Endothelial cell of umbilical vein (primary cell): ENCODE results near the gene PRKACB. TPM values are rescaled to one million over a fixed set of nuclear protein-coding genes. Genes with fewer than 3 reads are reported as not detected.

Source experiments
- BruUV-seq: library from RNA; stranded (reverse); fragments of 400-500 nt; replicated peaks from 2 replicates; lab custom pipeline; 2021; lab: Mats Ljungman, UMichigan
- CTCF ChIA-PET: fragments of 300-600, 350-600 bp; sonication (Branson Sonifier 250); formaldehyde crosslinking; loops from one replicate; lab custom pipeline; 2021; ENCODE audit warnings: antibody characterized with exemption, inconsistent platforms; lab: Charles Lee
- POLR2A ChIA-PET: fragments of 300-600, 350-600 bp; sonication (Branson Sonifier 250); formaldehyde crosslinking; loops from one replicate; lab custom pipeline; 2021; ENCODE audit warnings: antibody characterized with exemption, inconsistent platforms; lab: Charles Lee
- DNase-seq: peaks from one replicate; pipeline ENCODE4 v3.0.0-alpha.2; 2011; ENCODE audit warnings: low read depth, low spot score
- FAIRE-seq: peaks from 2 replicates; lab custom pipeline; 2011; peaks lifted over from hg19 to GRCh38; lab: Jason Lieb, UNC
- H2AFZ ChIP-seq: 2 replicates; pipeline ENCODE4 v1.6.0; 2012; ENCODE audit warnings: low read depth, low read length, control low read depth, inconsistent platforms
- H3K27ac ChIP-seq: 2 replicates; pipeline ENCODE4 v1.5.1; 2011; ENCODE audit warnings: low read depth, mild to moderate bottlenecking, control low read depth, low read length, moderate library complexity; ENCODE audit not compliant: insufficient read depth
- H3K27me3 ChIP-seq, 2 experiments: 2 replicates each; pipeline versions ENCODE4 v1.6.0 to v1.6.1; 2011; ENCODE audit warnings: low read length in 2 of 2, mixed read lengths in 1 of 2; ENCODE audit not compliant: control insufficient read depth in 2 of 2, insufficient read depth in 2 of 2
- H3K36me3 ChIP-seq, 2 experiments: 2 replicates in 1 of 2; 3 replicates in 1 of 2; pipeline ENCODE4 v1.5.1; 2011; ENCODE audit warnings: low read length in 2 of 2, mild to moderate bottlenecking in 1 of 2, moderate library complexity in 1 of 2; ENCODE audit not compliant: control insufficient read depth in 2 of 2, insufficient read depth in 2 of 2; ENCODE audit errors: extremely low read depth in 1 of 2
- H3K4me1 ChIP-seq: 3 replicates; pipeline ENCODE4 v1.5.1; 2011; ENCODE audit warnings: mild to moderate bottlenecking, low read length; ENCODE audit not compliant: control insufficient read depth, insufficient read depth; ENCODE audit errors: extremely low read depth
- H3K4me2 ChIP-seq: 2 replicates; pipeline ENCODE4 v1.6.1; 2011; ENCODE audit warnings: low read length, control low read depth, mixed read lengths; ENCODE audit not compliant: insufficient read depth
- H3K4me3 ChIP-seq, 3 experiments: fragments of 200-600 bp in 1 of 3; sonication (generic), shearing (Covaris generic) in 1 of 3; replicated peaks in 1 of 3; 2 replicates each; pipeline ENCODE4 v1.5.1; 2011 to 2016; ENCODE audit warnings: control low read depth in 3 of 3, low read length in 3 of 3, mild to moderate bottlenecking in 2 of 3, inconsistent platforms in 1 of 3, low read depth in 1 of 3, moderate library complexity in 1 of 3; ENCODE audit not compliant: insufficient read depth in 1 of 3
- H3K79me2 ChIP-seq: 2 replicates; pipeline ENCODE4 v1.6.0; 2012; ENCODE audit warnings: low read length, inconsistent platforms; ENCODE audit not compliant: control insufficient read depth, insufficient read depth
- H3K9ac ChIP-seq: replicated peaks from 2 replicates; pipeline ENCODE3; 2011; ENCODE audit warnings: low read length, control low read depth; ENCODE audit not compliant: insufficient read depth; ENCODE audit errors: extremely low read depth
- H3K9me1 ChIP-seq: replicated peaks from 3 replicates; pipeline ENCODE4 v1.6.0; 2011; ENCODE audit warnings: mild to moderate bottlenecking, low read length; ENCODE audit not compliant: control insufficient read depth, insufficient read depth; ENCODE audit errors: extremely low read depth
- H3K9me3 ChIP-seq: replicated peaks from 2 replicates; pipeline ENCODE4 v1.5.1; 2012; ENCODE audit warnings: low read length, inconsistent platforms; ENCODE audit not compliant: control insufficient read depth, insufficient read depth
- H4K20me1 ChIP-seq: replicated peaks from 2 replicates; pipeline ENCODE3; 2011; ENCODE audit warnings: mild to moderate bottlenecking, low read length; ENCODE audit not compliant: control insufficient read depth, insufficient read depth; ENCODE audit errors: extremely low read depth
- EZH2 ChIP-seq: IDR thresholded peaks from 2 replicates; pipeline ENCODE4 v1.6.1; 2012; ENCODE audit warnings: borderline replicate concordance, low read depth, mild to moderate bottlenecking, moderate library complexity, low read length, inconsistent platforms; ENCODE audit not compliant: severe bottlenecking
- FOS ChIP-seq: IDR thresholded peaks from 2 replicates; pipeline ENCODE4 v1.6.1; 2011; ENCODE audit warnings: mild to moderate bottlenecking, low read length, moderate library complexity, borderline replicate concordance; ENCODE audit not compliant: insufficient read depth
- GATA2 ChIP-seq: IDR thresholded peaks from 2 replicates; pipeline ENCODE4 v1.7.0; 2011; ENCODE audit warnings: low read depth, mild to moderate bottlenecking, moderate library complexity, mixed read lengths, low read length; ENCODE audit not compliant: insufficient read length, insufficient read depth
- JUN ChIP-seq: IDR thresholded peaks from 2 replicates; pipeline ENCODE4 v1.6.1; 2011; ENCODE audit warnings: borderline replicate concordance, low read depth; ENCODE audit not compliant: insufficient read length, insufficient read depth
- MYC ChIP-seq: IDR thresholded peaks from one replicate; pipeline ENCODE4 v1.6.1; 2011; ENCODE audit warnings: mild to moderate bottlenecking, low read depth, low read length
- POLR2A ChIP-seq: IDR thresholded peaks from 2 replicates; pipeline ENCODE4 v1.6.1; 2012; ENCODE audit warnings: low read depth, mild to moderate bottlenecking, control low read depth, low read length
- POLR2AphosphoS5 ChIP-seq: IDR thresholded peaks from 2 replicates; pipeline ENCODE4 v1.6.1; 2012; ENCODE audit warnings: low read depth, mild to moderate bottlenecking, control low read depth, low read length, moderate library complexity; ENCODE audit not compliant: insufficient read depth
- dilution Hi-C: fragments of 300-500 bp; cut with MboI; formaldehyde crosslinking; loops from one replicate; pipeline ENCODE4 v1.15.0; 2019; ENCODE audit warnings: low sequenced_read_pairs; ENCODE audit not compliant: extremely low pct_ligation_motif_present
- intact Hi-C: fragments of 100-400 bp; cut with micrococcal nuclease; formaldehyde crosslinking; loops from one replicate; pipeline ENCODE4 v1.10.0; 2022
- polyA plus RNA-seq, 4 experiments: library from polyadenylated mRNA; depleted of rRNA in 3 of 4; stranded (reverse) in 3 of 4; unstranded in 1 of 4; fragments of >200 nt; gene quantifications; 2 replicates each; pipeline versions ENCODE4 v1.2.1 to v1.2.3, GENCODE V29; 2011 to 2012; ENCODE audit warnings: missing spikeins in 1 of 4
- total RNA-seq: library from RNA; stranded (reverse); gene quantifications from 2 replicates; pipeline ENCODE4 v1.2.3, GENCODE V29; 2021
- TF ChIP-seq, protein P1 (sequence below), 2 donors: IDR thresholded peaks; 1 replicate in 1 of 2; 2 replicates in 1 of 2; pipeline ENCODE4 v1.5.1; 2011; ENCODE audit warnings: low read length in 2 of 2, mild to moderate bottlenecking in 2 of 2, moderate library complexity in 2 of 2, control low read depth in 1 of 2, inconsistent platforms in 1 of 2, low read depth in 1 of 2; ENCODE audit not compliant: insufficient read depth in 1 of 2; ENCODE audit errors: extremely low read depth in 1 of 2
- TF ChIP-seq, protein P2 (sequence below): IDR thresholded peaks from 2 replicates; pipeline ENCODE4 v1.6.1; 2011; ENCODE audit not compliant: insufficient read depth, insufficient read length

The PRKACB gene
- total and polyA plus RNA-seq, 2 donors (not counting 3 experiments of a cell fraction or from before 2014, with no cell fraction given) = 19.1 to 77.5 TPM

DNA sequence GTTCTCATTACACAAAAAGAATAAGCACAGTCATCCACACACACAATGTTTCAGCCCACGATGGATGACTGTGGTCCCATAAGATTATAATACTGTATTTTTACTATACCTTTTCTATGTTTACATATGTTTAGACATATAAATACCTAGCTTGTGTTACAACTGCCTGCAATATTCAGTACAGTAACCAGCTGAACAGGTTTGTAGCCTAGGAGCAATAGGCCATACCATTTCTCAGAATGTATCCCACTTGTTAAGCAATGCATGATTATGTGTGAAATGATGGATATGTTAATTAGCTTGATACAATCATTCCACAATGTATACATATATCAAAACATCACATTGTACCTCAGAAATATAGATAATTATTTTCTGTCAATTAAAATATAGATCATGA lies 124.3 kb downstream of the PRKACB start:
- POLR2A ChIA-PET = no interaction called here
- no peak for FAIRE-seq
- no peaks in the 10 kb centered on the region for H3K9me1 ChIP-seq
- CTCF ChIA-PET = interaction anchor here (0.9 to 1.1 kb wide), 2 partner anchors 16 to 30 kb away, joined by 3 read pairs; no protein-coding TSS in a partner anchor
- dilution Hi-C loops (no loop called here), intact Hi-C loops (no loop called here)
- no peaks in the 10 kb centered on the region for H3K27me3 ChIP-seq
- peaks cover 5% of the 10 kb centered on the region for H3K4me1 ChIP-seq
- H2AFZ ChIP-seq = no peak overlapping the region
- H4K20me1 ChIP-seq = no peaks in the 10 kb centered on the region
- H3K36me3 ChIP-seq = no peaks in the 10 kb centered on the region
- no peak overlapping the region for H3K4me3 ChIP-seq
- no peaks in the 10 kb centered on the region for H3K9me3 ChIP-seq
- TF ChIP-seq POLR2A (no peak), POLR2AphosphoS5 (no peak), GATA2 (no peak), JUN (no peak), MYC (no peak), EZH2 (no peak), FOS (no peak)
- TF ChIP-seq, protein P1, sequence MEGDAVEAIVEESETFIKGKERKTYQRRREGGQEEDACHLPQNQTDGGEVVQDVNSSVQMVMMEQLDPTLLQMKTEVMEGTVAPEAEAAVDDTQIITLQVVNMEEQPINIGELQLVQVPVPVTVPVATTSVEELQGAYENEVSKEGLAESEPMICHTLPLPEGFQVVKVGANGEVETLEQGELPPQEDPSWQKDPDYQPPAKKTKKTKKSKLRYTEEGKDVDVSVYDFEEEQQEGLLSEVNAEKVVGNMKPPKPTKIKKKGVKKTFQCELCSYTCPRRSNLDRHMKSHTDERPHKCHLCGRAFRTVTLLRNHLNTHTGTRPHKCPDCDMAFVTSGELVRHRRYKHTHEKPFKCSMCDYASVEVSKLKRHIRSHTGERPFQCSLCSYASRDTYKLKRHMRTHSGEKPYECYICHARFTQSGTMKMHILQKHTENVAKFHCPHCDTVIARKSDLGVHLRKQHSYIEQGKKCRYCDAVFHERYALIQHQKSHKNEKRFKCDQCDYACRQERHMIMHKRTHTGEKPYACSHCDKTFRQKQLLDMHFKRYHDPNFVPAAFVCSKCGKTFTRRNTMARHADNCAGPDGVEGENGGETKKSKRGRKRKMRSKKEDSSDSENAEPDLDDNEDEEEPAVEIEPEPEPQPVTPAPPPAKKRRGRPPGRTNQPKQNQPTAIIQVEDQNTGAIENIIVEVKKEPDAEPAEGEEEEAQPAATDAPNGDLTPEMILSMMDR (IDR thresholded peaks at IDR 0.05; ENCODE audit: extremely low read depth in 1 of 2, insufficient read depth in 1 of 2, low read depth in 1 of 2, low read length in 2 of 2) = no peak
- TF ChIP-seq, protein P2, sequence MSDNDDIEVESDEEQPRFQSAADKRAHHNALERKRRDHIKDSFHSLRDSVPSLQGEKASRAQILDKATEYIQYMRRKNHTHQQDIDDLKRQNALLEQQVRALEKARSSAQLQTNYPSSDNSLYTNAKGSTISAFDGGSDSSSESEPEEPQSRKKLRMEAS = no peak
- no peak overlapping the region for H3K27ac ChIP-seq
- DNase-seq = no peak
- BruUV-seq = no TSS peak
- no peaks in the 10 kb centered on the region for H3K79me2 ChIP-seq
- no peak overlapping the region for H3K4me2 ChIP-seq
- no peak overlapping the region for H3K9ac ChIP-seq
